CD14-positive monocyte (primary cell): ENCODE data around the gene HYAL1. TPM values are rescaled to one million over a fixed set of nuclear protein-coding genes. Genes with fewer than 3 reads are reported as not detected.

Source experiments
- DNase-seq, 3 donors: peaks; one replicate each; pipeline ENCODE4 v3.0.0-alpha.2; 2011 to 2022
- H2AFZ ChIP-seq: 2 replicates; pipeline ENCODE4 v1.6.0; 2012; ENCODE audit warnings: mild to moderate bottlenecking, low read depth, low read length, inconsistent platforms; ENCODE audit not compliant: insufficient read depth, poor library complexity, severe bottlenecking
- H3K27ac ChIP-seq, 2 donors: 1 replicate in 1 of 2; 2 replicates in 1 of 2; pipeline ENCODE4 v1.5.1; 2012 to 2013; ENCODE audit warnings: low read length in 2 of 2, control low read depth in 1 of 2, inconsistent platforms in 1 of 2, low read depth in 1 of 2, mild to moderate bottlenecking in 1 of 2
- H3K27me3 ChIP-seq, 2 donors: one replicate each; pipeline versions ENCODE4 v1.6.0 to v1.6.1; 2011 to 2013; ENCODE audit warnings: low read length in 2 of 2; ENCODE audit not compliant: control insufficient read depth in 2 of 2, insufficient read depth in 2 of 2
- H3K36me3 ChIP-seq, 2 donors: replicated peaks in 1 of 2; 1 replicate in 1 of 2; 2 replicates in 1 of 2; pipeline versions ENCODE4 v1.5.1 to v1.6.1; 2012 to 2013; ENCODE audit warnings: low read length in 2 of 2, control low read depth in 1 of 2, inconsistent platforms in 1 of 2, mild to moderate bottlenecking in 1 of 2; ENCODE audit not compliant: insufficient read depth in 2 of 2, control insufficient read depth in 1 of 2
- H3K4me1 ChIP-seq, 2 donors: 1 replicate in 1 of 2; 2 replicates in 1 of 2; pipeline versions ENCODE4 v1.5.1 to v1.6.1; 2012 to 2013; ENCODE audit warnings: low read length in 2 of 2, control low read depth in 1 of 2, inconsistent platforms in 1 of 2, mild to moderate bottlenecking in 1 of 2, moderate library complexity in 1 of 2; ENCODE audit not compliant: insufficient read depth in 2 of 2, control insufficient read depth in 1 of 2
- H3K4me2 ChIP-seq: replicated peaks from 2 replicates; pipeline ENCODE3; 2012; ENCODE audit warnings: low read length, moderate library complexity, mild to moderate bottlenecking; ENCODE audit not compliant: poor library complexity, severe bottlenecking; ENCODE audit errors: extremely low read depth
- H3K4me3 ChIP-seq, 3 experiments: fragments of 200-600 bp in 1 of 3; sonication (generic) in 1 of 3; replicated peaks in 1 of 3; 1 replicate in 2 of 3; 2 replicates in 1 of 3; pipeline ENCODE4 v1.5.1; 2011 to 2013; ENCODE audit warnings: low read length in 3 of 3, mild to moderate bottlenecking in 3 of 3, control low read depth in 2 of 3, low read depth in 2 of 3, inconsistent platforms in 1 of 3, moderate library complexity in 1 of 3
- H3K79me2 ChIP-seq: 2 replicates; pipeline ENCODE4 v1.6.0; 2012; ENCODE audit warnings: mild to moderate bottlenecking, control low read depth, inconsistent platforms, low read length, moderate library complexity; ENCODE audit not compliant: insufficient read depth
- H3K9ac ChIP-seq: 2 replicates; pipeline ENCODE4 v1.6.0; 2017; ENCODE audit warnings: low read length, mild to moderate bottlenecking; ENCODE audit not compliant: insufficient read depth, poor library complexity, severe bottlenecking
- H3K9me3 ChIP-seq, 2 donors: replicated peaks in 1 of 2; 1 replicate in 1 of 2; 2 replicates in 1 of 2; pipeline versions ENCODE4 v1.5.1 to v1.6.1; 2012 to 2013; ENCODE audit warnings: low read length in 2 of 2, control low read depth in 1 of 2; ENCODE audit not compliant: control insufficient read depth in 1 of 2, insufficient read depth in 1 of 2
- H4K20me1 ChIP-seq: 2 replicates; pipeline ENCODE4 v1.6.0; 2012; ENCODE audit warnings: mild to moderate bottlenecking, low read length, control low read depth, moderate library complexity; ENCODE audit not compliant: insufficient read depth
- H3K27ac Mint-ChIP-seq, 7 donors: one replicate each; pipeline ENCODE4 v1.8.0; 2020; ENCODE audit warnings: mild to moderate bottlenecking in 7 of 7, mixed read lengths in 7 of 7, moderate library complexity in 6 of 7, inconsistent platforms in 2 of 7
- H3K27me3 Mint-ChIP-seq, 3 donors: one replicate each; pipeline ENCODE4 v1.8.0; 2021 to 2022; ENCODE audit warnings: low read depth in 3 of 3, mild to moderate bottlenecking in 3 of 3, mixed read lengths in 3 of 3, moderate library complexity in 3 of 3, inconsistent platforms in 1 of 3
- H3K36me3 Mint-ChIP-seq, 2 donors: one replicate each; pipeline ENCODE4 v1.8.0; 2020; ENCODE audit warnings: mixed read lengths in 2 of 2, inconsistent platforms in 1 of 2, mild to moderate bottlenecking in 1 of 2
- H3K4me1 Mint-ChIP-seq: one replicate; pipeline ENCODE4 v1.8.0; 2020; ENCODE audit warnings: mild to moderate bottlenecking, mixed read lengths
- H3K4me3 Mint-ChIP-seq, 2 donors: one replicate each; pipeline ENCODE4 v1.8.0; 2020; ENCODE audit warnings: mild to moderate bottlenecking in 2 of 2, mixed read lengths in 2 of 2, moderate library complexity in 1 of 2
- H3K9me3 Mint-ChIP-seq, 7 donors: one replicate each; pipeline ENCODE4 v1.8.0; 2020 to 2022; ENCODE audit warnings: mixed read lengths in 7 of 7, mild to moderate bottlenecking in 6 of 7, moderate library complexity in 6 of 7, inconsistent platforms in 2 of 7
- WGBS: methylation state at CpG from one replicate; pipeline ENCODE4 v1.1.5; 2013; ENCODE audit warnings: missing lambda C conversion rate; ENCODE audit not compliant: insufficient coverage; 5-methylcytosine and 5-hydroxymethylcytosine counted together
- intact Hi-C, 2 donors: fragments of 100-400 bp; cut with micrococcal nuclease; formaldehyde crosslinking; loops; one replicate each; pipeline versions ENCODE4 v1.15.0 to v1.15.1; 2023
- polyA plus RNA-seq, 3 donors: library from polyadenylated mRNA; depleted of rRNA in 1 of 3; unstranded in 2 of 3; stranded (reverse) in 1 of 3; fragments of 300-500 nt in 2 of 3; fragments of >200 nt in 1 of 3; fragmentation: Illumina TruSeq in 2 of 3; gene quantifications; 1 replicate in 2 of 3; 2 replicates in 1 of 3; pipeline ENCODE4 v1.2.3, GENCODE V29; 2012 to 2021
- TF ChIP-seq, protein P1 (sequence below): fragments of 200-600 bp; IDR thresholded peaks from one replicate; pipeline ENCODE4 v1.8.0; 2022; ENCODE audit warnings: antibody characterized with exemption, mild to moderate bottlenecking

Gene HYAL1
- polyA plus RNA-seq, 3 donors, result 0.57 TPM; not detected in 2

DNA sequence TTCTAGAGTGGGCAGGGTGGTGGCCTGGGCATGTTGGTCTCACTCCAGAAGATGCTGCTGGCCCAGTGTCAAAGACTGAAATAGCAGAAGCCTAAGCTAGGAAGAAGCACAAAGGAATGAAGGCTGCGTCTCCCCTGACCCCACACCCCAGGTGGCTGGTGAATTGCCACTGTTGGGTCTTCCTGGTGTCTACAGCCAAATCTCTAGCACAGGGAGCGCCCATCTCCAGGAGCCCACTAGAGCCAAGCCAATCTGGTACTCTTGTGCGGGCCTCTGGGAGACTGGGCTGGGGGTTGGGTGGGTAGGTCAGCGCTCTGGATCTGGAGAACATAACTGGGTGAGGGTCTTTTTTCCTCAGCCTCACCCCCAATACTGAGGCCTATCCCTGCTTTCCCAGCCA is 23.8 kb upstream of the HYAL1 start:
- Histone ChIP-seq H3K79me2 (peaks cover 44% of the 10 kb centered on the region), H3K36me3 (peaks cover 29 to 35% of the 10 kb centered on the region in 2 donors), H3K4me2 (peak overlapping the region; percentile 94), H3K4me3 (peak overlapping the region; percentile 78 to 91 (median 84)), H3K9ac (peak overlapping the region; percentile 82), H3K27ac (peak overlapping the region in 1 of 2 donors; percentile 80), H4K20me1 (peaks cover 49% of the 10 kb centered on the region), H3K9me3 (no peaks in the 10 kb centered on the region), H3K4me1 (peaks cover 58 to 71% of the 10 kb centered on the region in 2 donors), H2AFZ (no peak overlapping the region), H3K27me3 (no peaks in the 10 kb centered on the region)
- TF ChIP-seq, protein P1, sequence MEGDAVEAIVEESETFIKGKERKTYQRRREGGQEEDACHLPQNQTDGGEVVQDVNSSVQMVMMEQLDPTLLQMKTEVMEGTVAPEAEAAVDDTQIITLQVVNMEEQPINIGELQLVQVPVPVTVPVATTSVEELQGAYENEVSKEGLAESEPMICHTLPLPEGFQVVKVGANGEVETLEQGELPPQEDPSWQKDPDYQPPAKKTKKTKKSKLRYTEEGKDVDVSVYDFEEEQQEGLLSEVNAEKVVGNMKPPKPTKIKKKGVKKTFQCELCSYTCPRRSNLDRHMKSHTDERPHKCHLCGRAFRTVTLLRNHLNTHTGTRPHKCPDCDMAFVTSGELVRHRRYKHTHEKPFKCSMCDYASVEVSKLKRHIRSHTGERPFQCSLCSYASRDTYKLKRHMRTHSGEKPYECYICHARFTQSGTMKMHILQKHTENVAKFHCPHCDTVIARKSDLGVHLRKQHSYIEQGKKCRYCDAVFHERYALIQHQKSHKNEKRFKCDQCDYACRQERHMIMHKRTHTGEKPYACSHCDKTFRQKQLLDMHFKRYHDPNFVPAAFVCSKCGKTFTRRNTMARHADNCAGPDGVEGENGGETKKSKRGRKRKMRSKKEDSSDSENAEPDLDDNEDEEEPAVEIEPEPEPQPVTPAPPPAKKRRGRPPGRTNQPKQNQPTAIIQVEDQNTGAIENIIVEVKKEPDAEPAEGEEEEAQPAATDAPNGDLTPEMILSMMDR, result no peak
- H3K4me3 Mint-ChIP-seq, result peak overlapping the region; percentile 84 to 96
- no peak for DNase-seq
- WGBS, result no CpG with 5 or more reads among the region's 4 CpGs
- no peaks in the 10 kb centered on the region for H3K9me3 Mint-ChIP-seq
- peak overlapping the region; percentile 68 to 83 (median 80) for H3K27ac Mint-ChIP-seq
- H3K4me1 Mint-ChIP-seq, result peaks cover 58% of the 10 kb centered on the region
- intact Hi-C loops, result no loop called here
- peaks cover 31 to 51% of the 10 kb centered on the region in 2 donors for H3K36me3 Mint-ChIP-seq
- H3K27me3 Mint-ChIP-seq, result peaks cover 0 to 1% (median 0%) of the 10 kb centered on the region in 3 donors

DNA sequence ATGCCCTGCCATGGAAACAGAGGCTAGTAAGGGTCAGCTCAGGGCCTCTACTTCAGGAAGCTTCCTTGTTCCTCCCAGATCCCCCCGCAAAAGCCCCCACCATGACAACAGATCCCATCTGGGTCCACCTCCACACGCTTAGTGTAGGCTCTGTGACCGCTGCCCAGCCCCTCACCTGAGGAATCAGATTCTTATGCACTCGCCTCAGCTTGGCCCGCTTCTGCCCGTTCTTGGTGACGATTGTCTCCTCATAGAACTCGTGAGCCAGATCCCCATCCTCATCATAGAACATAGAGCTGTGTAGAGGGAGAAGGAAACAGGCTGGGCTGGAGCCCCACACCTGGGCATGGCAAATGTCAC is 22.8 kb upstream of the HYAL1 start:
- H2AFZ ChIP-seq, result no peak overlapping the region
- peaks cover 0 to 1% (median 0%) of the 10 kb centered on the region in 3 donors for H3K27me3 Mint-ChIP-seq
- H4K20me1 ChIP-seq, result peaks cover 39% of the 10 kb centered on the region
- peaks cover 22 to 42% of the 10 kb centered on the region in 2 donors for H3K36me3 Mint-ChIP-seq
- TF ChIP-seq, protein P1, result no peak
- H3K27ac ChIP-seq, result peak overlapping the region; percentile 26 to 56
- intact Hi-C loops, result no loop called here
- WGBS, result 89% methylated on average over 3 of the region's 8 CpGs
- no peak overlapping the region for H3K9ac ChIP-seq
- H3K4me3 ChIP-seq, result no peak overlapping the region
- H3K9me3 ChIP-seq, result no peaks in the 10 kb centered on the region
- peaks cover 60% of the 10 kb centered on the region for H3K4me1 Mint-ChIP-seq
- peak overlapping the region in 6 of 7 donors; percentile 29 to 82 (median 68) for H3K27ac Mint-ChIP-seq
- H3K79me2 ChIP-seq, result peaks cover 35% of the 10 kb centered on the region
- no peak overlapping the region for H3K4me3 Mint-ChIP-seq
- H3K4me1 ChIP-seq, result peaks cover 63 to 76% of the 10 kb centered on the region in 2 donors
- no peaks in the 10 kb centered on the region for H3K27me3 ChIP-seq
- peaks cover 20 to 26% of the 10 kb centered on the region in 2 donors for H3K36me3 ChIP-seq
- no peak overlapping the region for H3K4me2 ChIP-seq
- H3K9me3 Mint-ChIP-seq, result no peaks in the 10 kb centered on the region
- no peak for DNase-seq
